Hematopoietic multipotent progenitor cell (in vitro differentiated cells): ENCODE results near the gene CELA3B. TPM values are rescaled to one million over a fixed set of nuclear protein-coding genes. Genes with fewer than 3 reads are reported as not detected.

Source experiments
- small RNA-seq: library from RNA; depleted of rRNA; stranded (forward); fragments of <200 nt; gene quantifications from one replicate; pipeline ENCODE3, GENCODE V24; 2012
- total RNA-seq: library from RNA; depleted of rRNA; stranded (reverse); fragments of >200 nt; gene quantifications from one replicate; pipeline ENCODE4 v1.2.3, GENCODE V29; 2012

Gene CELA3B
- total RNA-seq, 1 donor = not detected

Small RNA genes lying within 50 kb of the gene (small RNA-seq; reads per million reads assigned to genes)
- gene RN7SL186P (not detected), gene RN7SL386P (not detected), gene RNU6-1022P (not detected), gene RNU6-776P (not detected)

Other genes with a start within 250 kb of the CELA3B start
- 31.2 TPM for gene USP48, start 193.9 kb upstream of the CELA3B start, total RNA-seq
- gene LDLRAD2, start 164.8 kb upstream of the CELA3B start, total RNA-seq = 9.4 TPM
- gene HSPG2, start 39.7 kb upstream of the CELA3B start, total RNA-seq = 158 TPM
- not detected for gene CELA3A, start 24.6 kb downstream of the CELA3B start, total RNA-seq
- 160 TPM for gene CDC42, start 75.7 kb downstream of the CELA3B start, total RNA-seq
- gene WNT4, start 166.1 kb downstream of the CELA3B start, total RNA-seq = under 0.01 TPM